ENCODE measurements around the gene CGA.

Gene CGA

DNA sequence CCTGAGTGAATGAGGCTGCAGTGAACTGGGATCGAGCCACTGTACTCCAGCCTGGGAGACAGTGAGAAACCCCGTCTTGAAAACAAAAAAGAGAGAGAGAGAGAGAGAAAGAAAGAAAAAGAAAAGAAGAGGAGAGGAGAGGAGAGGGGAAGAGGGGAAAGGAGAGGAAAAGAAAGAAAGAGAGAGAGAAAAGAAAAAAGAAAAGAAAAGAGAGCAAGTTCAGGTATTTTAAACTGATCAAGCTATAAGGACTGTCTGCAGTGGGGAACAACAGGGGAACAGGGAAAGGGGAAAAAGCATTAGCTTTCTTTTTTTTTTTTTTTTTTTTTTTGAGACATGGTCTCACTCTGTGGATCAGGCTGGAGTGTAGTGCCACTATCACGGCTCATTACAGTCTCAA lies 2.5 kb downstream of the CGA start:
- H3K27ac ChIP-seq (ENCODE audit: low read depth, low read length, severe bottlenecking), result no peak overlapping the region
- no peak overlapping the region for H3K4me3 ChIP-seq (ENCODE audit: extremely low read depth, insufficient read depth, low read length, poor library complexity, severe bottlenecking)
- WGBS, 2 experiments (ENCODE audit: insufficient coverage in 2 of 2), result 65 to 83% methylated on average over 1 to 2 of the region's 3 CpGs
- H3K4me1 ChIP-seq (ENCODE audit: control insufficient read depth, insufficient read depth, low read length, poor library complexity, severe bottlenecking), result no peaks in the 10 kb centered on the region
- no peaks in the 10 kb centered on the region for H3K9me3 ChIP-seq (ENCODE audit: control insufficient read depth, low read length)
- no peaks in the 10 kb centered on the region for H3K36me3 ChIP-seq (ENCODE audit: control insufficient read depth, insufficient read depth, low read length)

DNA sequence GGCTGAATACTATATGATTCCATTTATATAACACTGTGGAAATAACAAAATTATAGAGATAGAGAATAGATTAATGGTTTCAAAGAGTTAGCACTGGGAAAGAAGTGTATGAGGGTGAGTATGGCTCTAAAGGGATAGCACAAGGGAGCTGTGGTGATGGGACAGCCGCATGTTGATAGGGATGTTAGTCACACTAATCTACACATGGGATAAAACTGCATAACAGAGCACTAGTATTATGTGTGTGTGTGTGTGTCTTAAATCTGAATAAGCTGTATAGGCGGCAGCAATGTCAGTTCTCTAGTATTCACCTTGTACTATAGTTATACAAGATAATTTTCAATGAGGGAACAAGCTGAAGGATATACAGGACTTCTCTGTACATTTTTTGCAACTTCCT lies 5.8 kb downstream of the CGA start:
- no CpG with 5 or more reads among the region's 2 CpGs for WGBS, 2 experiments (ENCODE audit: insufficient coverage in 2 of 2)
- Histone ChIP-seq H3K36me3 (ENCODE audit: control insufficient read depth, insufficient read depth, low read length) (no peaks in the 10 kb centered on the region), H3K9me3 (ENCODE audit: control insufficient read depth, low read length) (no peaks in the 10 kb centered on the region), H3K4me1 (ENCODE audit: control insufficient read depth, insufficient read depth, low read length, poor library complexity, severe bottlenecking) (no peaks in the 10 kb centered on the region), H3K27ac (ENCODE audit: low read depth, low read length, severe bottlenecking) (no peak overlapping the region), H3K4me3 (ENCODE audit: extremely low read depth, insufficient read depth, low read length, poor library complexity, severe bottlenecking) (no peak overlapping the region)

DNA sequence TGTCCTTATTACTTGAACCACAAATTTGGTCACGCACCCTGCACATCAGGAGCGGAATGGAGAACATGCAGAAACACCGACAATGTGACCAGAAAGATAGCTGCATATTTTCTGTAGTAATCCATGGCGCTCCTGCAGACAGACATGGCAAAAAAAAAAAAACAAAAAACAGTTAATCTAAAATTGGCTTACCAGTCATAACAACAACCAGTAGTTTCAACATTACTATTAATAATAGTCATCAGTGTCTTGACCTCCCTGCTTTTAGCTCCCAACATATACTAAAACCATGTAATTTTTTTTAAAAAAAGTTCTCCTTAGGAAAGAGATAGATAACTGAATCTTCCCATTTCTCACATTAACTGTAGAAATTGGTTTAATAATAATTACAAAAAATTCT lies 6.8 kb downstream of the CGA start:
- no peak overlapping the region for H3K27ac ChIP-seq (ENCODE audit: low read depth, low read length, severe bottlenecking)
- H3K36me3 ChIP-seq (ENCODE audit: control insufficient read depth, insufficient read depth, low read length), result no peaks in the 10 kb centered on the region
- 90 to 100% methylated on average over 3 to 4 of the region's 4 CpGs for WGBS, 2 experiments (ENCODE audit: insufficient coverage in 2 of 2)
- H3K9me3 ChIP-seq (ENCODE audit: control insufficient read depth, low read length), result no peaks in the 10 kb centered on the region
- no peaks in the 10 kb centered on the region for H3K4me1 ChIP-seq (ENCODE audit: control insufficient read depth, insufficient read depth, low read length, poor library complexity, severe bottlenecking)
- H3K4me3 ChIP-seq (ENCODE audit: extremely low read depth, insufficient read depth, low read length, poor library complexity, severe bottlenecking), result no peak overlapping the region

DNA sequence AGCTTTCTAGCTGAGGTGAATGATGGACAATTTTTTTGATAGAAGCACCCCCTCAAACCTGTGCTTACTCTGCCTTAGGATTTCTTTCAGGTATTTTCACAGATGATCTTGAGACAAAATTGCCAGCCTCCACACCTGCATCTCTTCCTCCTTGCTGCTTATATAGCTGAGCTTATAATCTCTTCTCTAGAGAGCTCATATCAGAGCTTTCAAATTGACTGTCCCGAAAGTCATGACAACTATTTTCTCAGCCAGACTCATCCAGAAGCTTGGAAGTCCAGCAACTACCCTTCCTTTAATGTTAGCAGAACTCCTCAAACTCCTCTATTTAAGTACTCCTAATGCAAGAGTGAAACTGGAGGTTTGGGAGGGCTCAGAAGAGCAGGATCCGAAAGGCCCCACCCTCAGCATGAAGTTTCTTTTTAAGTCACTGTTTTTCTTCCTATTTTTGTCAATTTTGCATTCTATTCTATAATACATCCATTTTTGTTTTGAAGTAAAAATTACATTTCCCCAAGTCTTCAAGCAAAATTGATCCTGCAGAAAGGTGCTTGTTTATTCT lies 12.7 kb downstream of the CGA start:
- Histone ChIP-seq H3K27ac (ENCODE audit: low read depth, low read length, severe bottlenecking) (no peak overlapping the region), H3K36me3 (ENCODE audit: control insufficient read depth, insufficient read depth, low read length) (no peaks in the 10 kb centered on the region), H3K4me1 (ENCODE audit: control insufficient read depth, insufficient read depth, low read length, poor library complexity, severe bottlenecking) (no peaks in the 10 kb centered on the region), H3K9me3 (ENCODE audit: control insufficient read depth, low read length) (no peaks in the 10 kb centered on the region), H3K4me3 (ENCODE audit: extremely low read depth, insufficient read depth, low read length, poor library complexity, severe bottlenecking) (no peak overlapping the region)
- WGBS, 2 experiments (ENCODE audit: insufficient coverage in 2 of 2), result 100% methylated on average over 1 of the region's 2 CpGs; no CpG with 5 or more reads in 1 of the 2 experiments

DNA sequence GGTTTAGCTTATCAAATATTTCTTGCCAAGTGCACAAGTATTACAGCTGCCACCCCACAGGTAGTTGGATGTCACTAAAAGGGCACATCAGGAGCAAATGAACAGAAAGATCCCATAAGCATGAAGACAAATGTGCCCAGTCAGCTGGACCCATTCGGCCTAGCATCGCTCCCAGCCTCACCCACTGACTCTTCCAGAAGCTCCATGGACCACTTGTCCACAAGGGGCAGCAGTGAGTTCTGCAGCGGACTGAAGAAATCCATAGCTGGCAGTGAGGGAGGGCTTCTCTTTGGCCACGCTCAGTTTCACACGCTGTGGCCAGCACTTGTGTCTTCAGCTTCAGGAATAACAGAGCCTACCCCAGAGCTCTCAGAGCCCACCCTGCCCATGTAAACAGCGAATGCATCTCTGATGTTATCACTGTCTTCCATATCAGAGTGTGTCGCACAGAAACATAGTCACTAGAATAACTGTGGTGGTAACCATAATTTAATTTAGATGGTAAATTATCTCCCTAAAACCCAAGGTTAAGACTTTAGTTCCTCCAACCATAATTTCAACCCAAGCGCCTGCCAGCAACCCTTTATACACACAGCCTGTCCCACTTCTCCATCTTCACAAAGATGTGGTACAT lies 15.8 kb downstream of the CGA start:
- Histone ChIP-seq H3K4me1 (ENCODE audit: control insufficient read depth, insufficient read depth, low read length, poor library complexity, severe bottlenecking) (no peaks in the 10 kb centered on the region), H3K9me3 (ENCODE audit: control insufficient read depth, low read length) (no peaks in the 10 kb centered on the region), H3K27ac (ENCODE audit: low read depth, low read length, severe bottlenecking) (no peak overlapping the region), H3K4me3 (ENCODE audit: extremely low read depth, insufficient read depth, low read length, poor library complexity, severe bottlenecking) (no peak overlapping the region), H3K36me3 (ENCODE audit: control insufficient read depth, insufficient read depth, low read length) (no peaks in the 10 kb centered on the region)
- 34 to 42% methylated on average over 6 of the region's 8 CpGs for WGBS, 2 experiments (ENCODE audit: insufficient coverage in 2 of 2)

DNA sequence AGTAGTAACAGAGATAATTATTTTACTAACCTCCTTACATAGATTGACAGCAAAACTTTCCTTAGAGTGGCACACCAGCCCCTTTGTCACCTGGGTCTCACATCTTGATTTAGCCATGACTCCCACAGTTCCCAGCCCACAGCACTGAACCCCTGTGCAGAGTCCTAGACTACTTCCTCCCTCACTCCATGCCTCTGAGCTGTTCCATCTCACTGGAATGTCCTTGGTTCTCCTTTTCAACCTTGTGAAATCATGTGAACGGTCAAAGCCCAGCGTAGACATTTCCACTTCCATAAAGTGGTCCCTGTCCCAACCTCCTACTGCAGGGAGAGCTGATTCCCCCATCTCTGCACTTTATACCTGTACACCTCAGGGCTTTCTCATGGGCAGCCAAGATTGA lies 19.7 kb downstream of the CGA start:
- Histone ChIP-seq H3K4me1 (ENCODE audit: control insufficient read depth, insufficient read depth, low read length, poor library complexity, severe bottlenecking) (no peaks in the 10 kb centered on the region), H3K27ac (ENCODE audit: low read depth, low read length, severe bottlenecking) (no peak overlapping the region), H3K9me3 (ENCODE audit: control insufficient read depth, low read length) (no peaks in the 10 kb centered on the region), H3K4me3 (ENCODE audit: extremely low read depth, insufficient read depth, low read length, poor library complexity, severe bottlenecking) (no peak overlapping the region), H3K36me3 (ENCODE audit: control insufficient read depth, insufficient read depth, low read length) (no peaks in the 10 kb centered on the region)
- 89 to 94% methylated on average over 2 of the region's 2 CpGs for WGBS, 2 experiments (ENCODE audit: insufficient coverage in 2 of 2)

DNA sequence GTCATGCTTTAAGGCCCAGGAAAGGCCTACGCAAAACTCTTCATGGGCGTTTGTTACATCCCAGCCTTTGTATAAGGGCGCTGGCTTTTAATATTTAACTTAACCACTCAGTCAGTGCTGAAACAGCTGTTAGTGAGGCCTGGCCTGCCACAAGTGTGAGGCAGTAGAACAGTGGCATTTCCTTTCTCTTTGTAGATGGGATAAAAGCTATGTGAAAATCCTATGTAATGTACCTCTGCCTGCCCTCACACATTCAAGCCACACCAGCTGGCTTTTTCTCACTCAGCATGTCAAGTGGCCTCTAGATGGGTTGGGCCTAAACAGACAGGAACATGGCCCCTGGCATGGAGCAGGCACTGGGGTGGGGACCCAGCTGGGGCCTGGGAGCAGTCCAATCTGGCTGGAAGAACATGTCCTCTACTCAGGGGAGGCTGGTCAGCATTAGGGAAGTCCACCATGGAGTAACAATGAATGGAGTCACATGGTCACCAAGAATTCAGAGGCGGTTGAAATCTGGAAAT lies 20.7 kb downstream of the CGA start:
- Histone ChIP-seq H3K4me1 (ENCODE audit: control insufficient read depth, insufficient read depth, low read length, poor library complexity, severe bottlenecking) (no peaks in the 10 kb centered on the region), H3K4me3 (ENCODE audit: extremely low read depth, insufficient read depth, low read length, poor library complexity, severe bottlenecking) (no peak overlapping the region), H3K27ac (ENCODE audit: low read depth, low read length, severe bottlenecking) (no peak overlapping the region), H3K36me3 (ENCODE audit: control insufficient read depth, insufficient read depth, low read length) (no peaks in the 10 kb centered on the region), H3K9me3 (ENCODE audit: control insufficient read depth, low read length) (no peaks in the 10 kb centered on the region)
- 93 to 98% methylated on average over 3 to 4 of the region's 4 CpGs for WGBS, 2 experiments (ENCODE audit: insufficient coverage in 2 of 2)

DNA sequence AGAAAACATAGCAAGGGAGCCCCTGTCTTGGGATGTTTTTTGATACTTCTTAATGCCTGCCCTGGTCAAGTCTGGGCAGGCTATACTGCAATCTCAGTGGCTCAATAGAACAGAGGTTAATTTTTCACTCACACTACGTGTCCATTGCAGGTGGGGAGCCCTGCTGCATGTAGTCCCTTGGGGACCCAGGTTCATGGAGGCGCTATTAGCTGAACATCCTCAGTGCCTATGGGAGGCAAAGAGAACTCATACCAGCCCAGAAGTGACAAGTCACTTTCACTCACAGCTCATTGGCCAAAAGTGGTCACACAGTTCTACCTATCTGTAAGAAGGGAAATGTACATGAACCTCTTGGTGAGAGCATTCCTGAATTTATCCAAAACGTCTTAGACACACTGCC lies 23.2 kb downstream of the CGA start:
- Histone ChIP-seq H3K9me3 (ENCODE audit: control insufficient read depth, low read length) (no peaks in the 10 kb centered on the region), H3K36me3 (ENCODE audit: control insufficient read depth, insufficient read depth, low read length) (no peaks in the 10 kb centered on the region), H3K4me1 (ENCODE audit: control insufficient read depth, insufficient read depth, low read length, poor library complexity, severe bottlenecking) (no peaks in the 10 kb centered on the region), H3K27ac (ENCODE audit: low read depth, low read length, severe bottlenecking) (no peak overlapping the region), H3K4me3 (ENCODE audit: extremely low read depth, insufficient read depth, low read length, poor library complexity, severe bottlenecking) (no peak overlapping the region)
- 69% methylated on average over 2 of the region's 3 CpGs; no CpG with 5 or more reads in 1 of the 2 experiments for WGBS, 2 experiments (ENCODE audit: insufficient coverage in 2 of 2)

DNA sequence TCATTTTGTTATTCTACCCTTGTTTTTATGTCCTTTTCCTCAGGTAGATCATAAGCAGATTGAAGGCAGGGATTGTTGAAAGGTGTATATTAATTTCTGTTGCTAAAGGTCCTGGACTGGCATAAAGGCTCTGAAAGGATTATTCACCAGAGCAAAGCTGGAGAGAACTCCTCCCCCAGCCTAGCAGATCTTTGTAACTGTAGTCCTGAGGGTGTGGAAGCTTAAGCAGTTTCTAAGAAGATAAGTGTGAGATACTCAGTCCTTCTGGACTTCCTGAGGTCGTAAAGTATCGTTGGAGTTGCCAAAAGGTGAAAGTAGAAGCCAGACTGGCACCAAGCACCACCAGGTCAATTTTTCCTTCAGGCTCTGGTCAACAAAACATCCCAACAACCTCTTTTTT lies 24.2 kb downstream of the CGA start:
- WGBS, 2 experiments (ENCODE audit: insufficient coverage in 2 of 2), result 70 to 92% methylated on average over 2 of the region's 2 CpGs
- Histone ChIP-seq H3K27ac (ENCODE audit: low read depth, low read length, severe bottlenecking) (no peak overlapping the region), H3K9me3 (ENCODE audit: control insufficient read depth, low read length) (no peaks in the 10 kb centered on the region), H3K36me3 (ENCODE audit: control insufficient read depth, insufficient read depth, low read length) (no peaks in the 10 kb centered on the region), H3K4me1 (ENCODE audit: control insufficient read depth, insufficient read depth, low read length, poor library complexity, severe bottlenecking) (no peaks in the 10 kb centered on the region), H3K4me3 (ENCODE audit: extremely low read depth, insufficient read depth, low read length, poor library complexity, severe bottlenecking) (no peak overlapping the region)

DNA sequence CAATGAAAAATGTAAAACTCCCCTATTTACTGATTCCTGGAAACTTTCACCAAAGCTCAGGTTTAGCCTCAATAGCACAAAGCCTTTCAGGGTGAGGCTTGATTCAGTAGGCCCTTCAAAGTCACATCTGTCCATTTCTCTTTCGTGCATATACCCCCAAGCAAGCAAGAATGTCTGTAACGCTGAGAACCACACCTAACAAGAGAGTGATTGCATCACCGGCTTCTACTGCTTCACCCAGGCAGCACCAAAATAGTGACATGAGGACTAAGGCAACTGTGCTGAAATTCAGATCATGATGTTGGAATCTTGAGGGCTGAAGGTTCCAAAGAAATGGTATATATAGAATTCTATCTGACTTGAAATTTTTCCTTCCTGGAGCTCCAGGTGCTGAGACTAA lies 26.1 kb downstream of the CGA start:
- Histone ChIP-seq H3K27ac (ENCODE audit: low read depth, low read length, severe bottlenecking) (no peak overlapping the region), H3K9me3 (ENCODE audit: control insufficient read depth, low read length) (no peaks in the 10 kb centered on the region), H3K36me3 (ENCODE audit: control insufficient read depth, insufficient read depth, low read length) (no peaks in the 10 kb centered on the region), H3K4me1 (ENCODE audit: control insufficient read depth, insufficient read depth, low read length, poor library complexity, severe bottlenecking) (no peaks in the 10 kb centered on the region), H3K4me3 (ENCODE audit: extremely low read depth, insufficient read depth, low read length, poor library complexity, severe bottlenecking) (no peak overlapping the region)
- 80 to 100% methylated on average over 1 to 3 of the region's 3 CpGs for WGBS, 2 experiments (ENCODE audit: insufficient coverage in 2 of 2)
